Transverse colon (tissue), 4 donors: ENCODE results near the gene ELAPOR2. TPM values are rescaled to one million over a fixed set of nuclear protein-coding genes. Genes with fewer than 3 reads are reported as not detected.

Source experiments
- DNase-seq: peaks from one replicate; pipeline ENCODE4 v3.0.0-alpha.2; 2019
- H3K27ac ChIP-seq, 4 donors: fragments of 200-600 bp; sonication (generic); 2 replicates each; pipeline ENCODE4 v1.5.1; 2016 to 2018; ENCODE audit warnings: inconsistent platforms in 4 of 4
- H3K27me3 ChIP-seq: fragments of 200-600 bp; sonication (generic); 2 replicates; pipeline ENCODE4 v1.5.1; 2017; ENCODE audit warnings: inconsistent platforms
- H3K36me3 ChIP-seq, 4 donors: fragments of 200-600 bp; sonication (generic); 2 replicates each; pipeline ENCODE4 v1.5.1; 2017 to 2019; ENCODE audit warnings: inconsistent platforms in 4 of 4
- H3K4me1 ChIP-seq, 4 donors: fragments of 200-600 bp; sonication (generic); 2 replicates each; pipeline ENCODE4 v1.5.1; 2017 to 2020; ENCODE audit warnings: inconsistent platforms in 4 of 4
- H3K4me3 ChIP-seq, 4 donors: fragments of 200-600 bp; sonication (generic); 1 replicate in 1 of 4; 2 replicates in 3 of 4; pipeline versions ENCODE4 v1.5.1 to v1.6.1; 2017 to 2019; ENCODE audit warnings: inconsistent platforms in 4 of 4
- H3K9me3 ChIP-seq, 2 donors: fragments of 200-600 bp; sonication (generic); 2 replicates each; pipeline ENCODE4 v1.5.1; 2017 to 2019; ENCODE audit warnings: inconsistent platforms in 2 of 2
- EP300 ChIP-seq: sonication (generic); formaldehyde crosslinking; IDR thresholded peaks from one replicate; pipeline ENCODE4 v1.6.1; 2017; ENCODE audit warnings: antibody characterized with exemption, low read depth
- POLR2A ChIP-seq: fragments of 450-650 bp; IDR thresholded peaks from one replicate; pipeline ENCODE4 v1.6.1; 2016; ENCODE audit warnings: antibody characterized with exemption, mild to moderate bottlenecking, moderate library complexity
- POLR2AphosphoS5 ChIP-seq, 3 donors: sonication (generic); formaldehyde crosslinking; IDR thresholded peaks; one replicate each; pipeline ENCODE4 v1.6.1; 2016; ENCODE audit warnings: antibody characterized with exemption in 3 of 3
- WGBS, 2 donors: methylation state at CpG; one replicate each; pipeline ENCODE4 v1.1.5; 2018; ENCODE audit warnings: low coverage in 1 of 2; 5-methylcytosine and 5-hydroxymethylcytosine counted together
- in situ Hi-C, 4 donors: fragments of 200-750 bp; cut with MboI; loops; one replicate each; pipeline versions ENCODE4 v1.15.0 to v1.15.1; 2017; ENCODE audit warnings: low sequenced_read_pairs in 3 of 4, low pct_ligation_motif_present in 1 of 4, low pct_unique_long_range_greater_than_20kb in 1 of 4
- intact Hi-C: fragments of 100-400 bp; cut with DNase I; formaldehyde crosslinking; loops from one replicate; pipeline ENCODE4 v1.15.1; 2023; ENCODE audit warnings: low total_unique reads
- total RNA-seq, 4 donors: library from RNA; depleted of rRNA; stranded (reverse); fragments of >200 nt; gene quantifications; one replicate each; pipeline ENCODE4 v1.1.0, GENCODE V29; 2016
- TF ChIP-seq, protein P1 (sequence below), 5 experiments: fragments of 200-600 bp in 3 of 5; fragments of 450-650 bp in 2 of 5; sonication (generic) in 3 of 5; IDR thresholded peaks; 1 replicate in 2 of 5; 2 replicates in 3 of 5; pipeline ENCODE4 v1.5.1; 2016 to 2017; ENCODE audit warnings: antibody characterized with exemption in 5 of 5, inconsistent platforms in 3 of 5, mild to moderate bottlenecking in 2 of 5, moderate library complexity in 1 of 5

Gene ELAPOR2
- total RNA-seq, 4 donors from 2014 or later, result 10.6 to 28.1 (median 17.3) TPM

DNA sequence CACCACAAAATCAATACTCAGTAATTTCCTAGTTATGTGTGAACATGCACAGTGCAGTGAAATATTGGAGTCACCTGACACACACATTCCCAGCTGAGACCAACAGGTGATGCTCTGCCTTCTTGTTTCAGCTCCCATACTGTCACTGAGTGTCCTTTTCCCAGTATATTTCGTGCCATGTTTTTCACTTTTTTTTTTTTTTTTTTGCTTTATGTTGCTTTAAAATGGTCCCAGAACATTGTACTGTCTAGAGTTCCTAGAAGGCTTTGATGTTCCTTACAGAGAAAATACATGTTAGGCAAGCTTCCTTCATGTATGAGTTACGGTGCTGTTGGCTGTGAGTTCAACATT is 45.6 kb downstream of the ELAPOR2 start:
- in situ Hi-C loops, result no loop called here
- H3K4me3 ChIP-seq, result no peak overlapping the region

DNA sequence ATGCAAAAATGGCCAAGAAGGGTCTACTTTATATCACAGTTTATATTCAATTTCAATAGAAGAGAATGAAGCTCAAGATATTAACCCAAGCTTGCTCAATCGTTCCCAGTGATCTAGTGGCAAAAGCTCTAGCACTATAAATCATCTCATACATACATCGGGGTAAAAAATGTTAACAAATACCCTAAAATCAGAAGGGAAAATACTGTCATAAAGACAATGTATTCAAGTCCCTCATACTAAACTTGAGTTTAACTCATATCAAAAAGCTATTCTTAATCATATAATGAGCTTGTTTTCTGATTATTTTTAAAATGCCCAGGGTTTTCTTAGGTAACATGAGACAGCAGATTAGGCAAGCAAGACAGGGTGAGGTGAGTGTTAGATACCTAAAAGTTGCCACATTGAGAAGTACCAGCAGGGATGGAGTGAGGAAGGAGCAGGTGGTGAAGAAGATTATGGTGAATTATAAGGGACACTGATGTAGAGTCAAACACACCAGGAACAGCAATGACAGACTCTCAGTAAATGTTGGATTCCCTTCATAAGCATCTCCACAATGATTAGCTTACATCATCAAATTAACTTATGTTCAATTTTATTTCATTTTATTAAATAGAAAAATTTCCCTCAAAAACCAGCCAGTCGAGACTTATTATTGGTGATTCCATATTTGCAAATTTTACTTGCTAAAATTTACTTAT is 46.2 kb downstream of the ELAPOR2 start:
- Histone ChIP-seq H3K4me3 (no peak overlapping the region), H3K27me3 (no peaks in the 10 kb centered on the region), H3K27ac (no peak overlapping the region), H3K36me3 (no peaks in the 10 kb centered on the region), H3K4me1 (peaks cover 0 to 3% (median 0%) of the 10 kb centered on the region in 4 donors), H3K9me3 (no peaks in the 10 kb centered on the region)
- in situ Hi-C loops (no loop called here), intact Hi-C loops (no loop called here)
- no peak for DNase-seq
- TF ChIP-seq POLR2AphosphoS5 (IDR thresholded peaks at IDR 0.05), result no peak
- TF ChIP-seq, protein P1, sequence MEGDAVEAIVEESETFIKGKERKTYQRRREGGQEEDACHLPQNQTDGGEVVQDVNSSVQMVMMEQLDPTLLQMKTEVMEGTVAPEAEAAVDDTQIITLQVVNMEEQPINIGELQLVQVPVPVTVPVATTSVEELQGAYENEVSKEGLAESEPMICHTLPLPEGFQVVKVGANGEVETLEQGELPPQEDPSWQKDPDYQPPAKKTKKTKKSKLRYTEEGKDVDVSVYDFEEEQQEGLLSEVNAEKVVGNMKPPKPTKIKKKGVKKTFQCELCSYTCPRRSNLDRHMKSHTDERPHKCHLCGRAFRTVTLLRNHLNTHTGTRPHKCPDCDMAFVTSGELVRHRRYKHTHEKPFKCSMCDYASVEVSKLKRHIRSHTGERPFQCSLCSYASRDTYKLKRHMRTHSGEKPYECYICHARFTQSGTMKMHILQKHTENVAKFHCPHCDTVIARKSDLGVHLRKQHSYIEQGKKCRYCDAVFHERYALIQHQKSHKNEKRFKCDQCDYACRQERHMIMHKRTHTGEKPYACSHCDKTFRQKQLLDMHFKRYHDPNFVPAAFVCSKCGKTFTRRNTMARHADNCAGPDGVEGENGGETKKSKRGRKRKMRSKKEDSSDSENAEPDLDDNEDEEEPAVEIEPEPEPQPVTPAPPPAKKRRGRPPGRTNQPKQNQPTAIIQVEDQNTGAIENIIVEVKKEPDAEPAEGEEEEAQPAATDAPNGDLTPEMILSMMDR (IDR thresholded peaks at IDR 0.05), result no peak
- TF ChIP-seq POLR2A, result no peak
- no peak for TF ChIP-seq EP300
- WGBS, 2 donors, result 68 to 88% methylated on average over 3 of the region's 3 CpGs

More for the DNA sequence above, 45.6 kb downstream of the ELAPOR2 start:
- intact Hi-C loops, result no loop called here
- no peaks in the 10 kb centered on the region for H3K36me3 ChIP-seq
- H3K4me1 ChIP-seq, result peaks cover 0 to 3% (median 0%) of the 10 kb centered on the region in 4 donors
- DNase-seq, result no peak
- WGBS, 2 donors, result 68 to 86% methylated on average over 2 of the region's 2 CpGs
- no peaks in the 10 kb centered on the region for H3K9me3 ChIP-seq
- H3K27ac ChIP-seq, result no peak overlapping the region
- TF ChIP-seq, protein P1 (IDR thresholded peaks at IDR 0.05), result no peak
- TF ChIP-seq POLR2A (no peak), POLR2AphosphoS5 (IDR thresholded peaks at IDR 0.05) (no peak), EP300 (no peak)
- H3K27me3 ChIP-seq, result no peaks in the 10 kb centered on the region

Other genes with a start within 250 kb of the ELAPOR2 start
- 100 to 1,000 TPM in 2 of 4 donors, 10 to 100 TPM in 2; 77.4 to 157 (median 121) TPM for gene DMTF1, start 92.8 kb upstream of the ELAPOR2 start, total RNA-seq
- gene TMEM243, start 160.1 kb upstream of the ELAPOR2 start, total RNA-seq, result 10 to 100 TPM in 2 of 4 donors, 1 to 10 TPM in 1, not detected in 1; 2.2 to 59.4 (median 19.1) TPM